PFSK-1 (cell line): ENCODE measurements around the gene ADGRG4.

Experiments used
- FOXP2 ChIP-seq: optimal IDR thresholded peaks from 2 replicates; pipeline ENCODE3; 2011; ENCODE audit warnings: borderline replicate concordance, control low read depth, inconsistent platforms; ENCODE audit not compliant: insufficient read depth; ENCODE audit errors: extremely low read length, extremely low read depth
- POLR2AphosphoS5 ChIP-seq: IDR thresholded peaks from 2 replicates; pipeline ENCODE4 v1.6.1; 2012; ENCODE audit warnings: low read depth, mild to moderate bottlenecking, control low read depth, low read length, moderate library complexity
- REST ChIP-seq, 2 experiments: IDR thresholded peaks; 2 replicates each; pipeline versions ENCODE4 v1.6.1 to v1.8.0; 2011 to 2012; ENCODE audit warnings: low read depth in 2 of 2, low read length in 2 of 2, control low read depth in 1 of 2, inconsistent platforms in 1 of 2, mild to moderate bottlenecking in 1 of 2, moderate library complexity in 1 of 2; ENCODE audit not compliant: insufficient read depth in 1 of 2
- SIN3A ChIP-seq: IDR thresholded peaks from 2 replicates; pipeline ENCODE4 v1.6.1; 2012; ENCODE audit warnings: mild to moderate bottlenecking, low read length, moderate library complexity, borderline replicate concordance; ENCODE audit not compliant: insufficient read depth
- TAF1 ChIP-seq: IDR thresholded peaks from 2 replicates; pipeline ENCODE4 v1.6.1; 2012; ENCODE audit warnings: low read length, control low read depth, borderline replicate concordance; ENCODE audit not compliant: insufficient read depth

The ADGRG4 gene

GRCh38 chrX:136321532-136321931 is 20.8 kb downstream of the ADGRG4 start:
- TF ChIP-seq REST (IDR thresholded peaks at IDR 0.05; ENCODE audit: insufficient read depth in 1 of 2, low read depth in 2 of 2, low read length in 2 of 2), result no peak
- no peak for TF ChIP-seq POLR2AphosphoS5
- TF ChIP-seq FOXP2, result no peak

GRCh38 chrX:136322064-136322463 is 21.3 kb downstream of the ADGRG4 start:
- TF ChIP-seq FOXP2 (no peak), POLR2AphosphoS5 (no peak), SIN3A (no peak), REST (IDR thresholded peaks at IDR 0.05; ENCODE audit: insufficient read depth in 1 of 2, low read depth in 2 of 2, low read length in 2 of 2) (no peak), TAF1 (no peak)

- no peak for TF ChIP-seq FOXP2
- no peak for TF ChIP-seq SIN3A
- TF ChIP-seq REST (IDR thresholded peaks at IDR 0.05; ENCODE audit: insufficient read depth in 1 of 2, low read depth in 2 of 2, low read length in 2 of 2), result no peak
- no peak for TF ChIP-seq TAF1
- no peak for TF ChIP-seq POLR2AphosphoS5
These were observed 24.6 kb downstream of the ADGRG4 start for GRCh38 chrX:136325377-136325776.

- TF ChIP-seq POLR2AphosphoS5 (no peak), REST (IDR thresholded peaks at IDR 0.05; ENCODE audit: insufficient read depth in 1 of 2, low read depth in 2 of 2, low read length in 2 of 2) (no peak), SIN3A (no peak), TAF1 (no peak), FOXP2 (no peak)
These were observed 28.2 kb downstream of the ADGRG4 start for GRCh38 chrX:136328933-136329332.

- TF ChIP-seq TAF1 (no peak), FOXP2 (no peak)
These were observed 35.9 kb downstream of the ADGRG4 start for GRCh38 chrX:136336623-136337022.
